ENCODE data around the gene CA12.
"Not testable (repeated sequence)": the region's sequence is repeated elsewhere in the genome, so short reads cannot be mapped to it uniquely, and the experiment has no call there.

The CA12 gene

GRCh38 chr15:63354821-63355650 is 26.6 kb downstream of the CA12 start:
- no peak for DNase-seq

GRCh38 chr15:63353887-63354286 is 27.8 kb downstream of the CA12 start:
- DNase-seq: no peak

DNA sequence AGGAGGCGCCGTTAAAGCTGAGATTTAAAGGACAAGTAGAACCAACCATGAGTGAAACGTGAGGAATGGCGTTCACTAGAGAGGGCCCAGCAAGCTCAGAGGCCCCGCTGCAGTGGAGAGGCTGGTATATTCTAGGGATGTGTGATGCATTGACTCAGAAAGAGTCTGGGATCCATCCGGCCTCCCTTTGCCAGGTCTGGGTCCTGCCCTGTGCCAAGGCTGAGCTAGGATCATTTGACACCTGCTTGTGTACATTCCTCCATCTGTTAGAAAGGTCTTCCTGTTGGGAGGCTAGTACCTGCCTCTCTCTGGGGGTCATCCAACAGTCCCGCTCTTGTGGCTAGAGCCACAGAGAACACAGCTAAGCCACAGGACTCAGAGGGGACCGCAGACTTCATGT is 28.4 kb downstream of the CA12 start:
- DNase-seq: no peak

- no peak for DNase-seq
Observed at GRCh38 chr15:63352808-63353207, 28.8 kb downstream of the CA12 start.

DNA sequence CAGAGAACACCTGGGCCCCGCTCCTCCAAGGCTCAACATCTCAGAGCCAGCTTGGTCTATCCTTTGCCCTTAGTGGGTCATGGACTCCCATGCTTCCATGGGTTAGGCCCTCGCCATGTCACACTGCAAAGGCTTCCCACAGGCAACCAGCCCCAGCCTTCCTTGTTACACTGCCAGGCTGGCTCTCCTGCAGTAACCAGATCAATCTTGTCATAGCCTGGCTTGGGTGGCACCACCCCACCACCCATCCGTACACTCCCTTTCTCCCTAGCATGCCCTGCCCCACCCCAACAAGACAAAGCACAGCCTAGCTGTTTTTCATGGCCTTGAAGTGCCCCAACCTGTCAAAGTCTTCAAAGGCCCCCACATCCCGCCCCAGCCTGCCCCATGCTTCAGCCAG is 30.5 kb downstream of the CA12 start:
- DNase-seq: no peak

DNA sequence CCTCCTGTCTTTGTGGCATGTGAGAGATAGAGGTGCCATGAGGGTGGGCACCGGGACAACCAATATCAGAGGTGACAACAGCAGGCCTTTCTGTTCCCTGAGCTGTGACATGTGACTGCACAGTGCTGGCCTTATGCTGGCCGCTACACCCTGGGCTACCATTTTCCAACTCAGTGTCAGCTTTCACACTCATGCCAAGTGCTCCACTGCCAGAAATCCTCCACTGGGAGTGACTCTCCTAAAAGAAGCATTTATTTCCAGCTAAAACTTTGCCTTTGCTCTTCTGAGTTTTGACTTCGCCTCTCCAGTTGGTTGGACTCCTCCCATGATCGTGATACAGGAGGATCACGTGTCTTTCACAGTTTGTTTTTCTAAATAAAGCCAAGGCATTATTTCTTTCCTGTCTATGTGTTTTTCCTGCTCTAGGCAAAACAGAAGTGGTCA is 31.4 kb downstream of the CA12 start:
- DNase-seq: no peak

- no peak for DNase-seq
Observed at GRCh38 chr15:63349621-63350020, 32.0 kb downstream of the CA12 start.

- DNase-seq: no peak
Observed at GRCh38 chr15:63349156-63349555, 32.5 kb downstream of the CA12 start.

DNA sequence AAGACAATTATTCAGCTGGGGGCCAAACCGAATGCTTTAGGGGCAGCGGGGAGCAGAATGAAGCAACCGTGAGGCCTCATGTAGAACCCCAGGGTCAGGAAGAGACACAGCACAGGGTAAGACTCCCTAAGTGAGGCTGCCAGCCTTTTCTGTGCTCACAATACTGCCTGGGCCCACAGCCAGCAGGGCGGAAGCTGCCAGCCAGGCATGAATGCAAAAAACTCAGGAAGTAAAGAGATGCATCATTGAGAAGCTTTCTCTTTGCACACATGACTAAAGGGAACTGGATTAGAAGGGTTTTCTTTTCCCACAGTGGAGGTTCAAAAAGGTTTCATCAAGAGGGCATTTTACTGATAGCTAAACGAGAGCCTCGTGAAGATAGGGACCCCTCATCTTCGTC is 33.3 kb downstream of the CA12 start:
- DNase-seq: no peak

DNA sequence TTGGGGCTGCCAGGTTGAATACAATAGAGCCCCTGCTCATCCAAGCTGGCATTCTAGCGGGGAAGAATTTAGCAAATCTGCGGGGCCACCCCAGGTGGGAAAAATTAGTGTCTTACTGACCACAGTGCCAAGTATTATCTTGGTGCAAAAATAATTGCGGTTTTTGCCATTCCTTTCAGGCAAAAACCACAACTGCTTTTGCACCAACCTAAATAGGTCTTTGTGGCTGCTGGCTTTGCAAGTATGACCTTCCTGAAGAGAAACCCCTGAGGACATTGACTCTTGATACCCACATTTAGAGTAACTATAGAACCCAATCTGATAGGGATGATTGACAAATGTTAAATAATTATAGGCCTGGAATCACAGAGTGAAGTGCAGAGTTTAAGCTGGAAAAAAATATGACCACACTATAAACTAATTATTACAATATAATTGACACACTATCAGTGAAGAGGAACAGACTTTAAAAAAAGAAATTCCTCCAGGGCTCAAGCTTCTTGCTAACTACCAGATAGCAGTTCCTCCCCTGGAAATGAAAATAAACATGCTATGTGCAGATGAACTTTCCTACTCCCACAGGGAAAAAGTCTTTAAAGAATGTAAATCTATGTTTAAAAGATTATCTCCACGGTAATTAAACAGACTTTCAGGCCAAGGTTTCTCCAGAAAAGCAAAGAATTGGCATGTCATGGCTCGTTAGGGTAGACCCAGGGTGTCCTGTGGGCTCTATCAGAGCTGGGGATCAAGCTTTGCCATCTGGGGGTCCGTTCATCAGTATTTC is 34.4 kb downstream of the CA12 start:
- DNase-seq: no peak

GRCh38 chr15:63345391-63345752 is 36.3 kb downstream of the CA12 start:
- no peak for DNase-seq

GRCh38 chr15:63344731-63345390 is 36.8 kb downstream of the CA12 start:
- DNase-seq: no peak

GRCh38 chr15:63342996-63343562 is 38.6 kb downstream of the CA12 start:
- not testable (repeated sequence) for DNase-seq

DNA sequence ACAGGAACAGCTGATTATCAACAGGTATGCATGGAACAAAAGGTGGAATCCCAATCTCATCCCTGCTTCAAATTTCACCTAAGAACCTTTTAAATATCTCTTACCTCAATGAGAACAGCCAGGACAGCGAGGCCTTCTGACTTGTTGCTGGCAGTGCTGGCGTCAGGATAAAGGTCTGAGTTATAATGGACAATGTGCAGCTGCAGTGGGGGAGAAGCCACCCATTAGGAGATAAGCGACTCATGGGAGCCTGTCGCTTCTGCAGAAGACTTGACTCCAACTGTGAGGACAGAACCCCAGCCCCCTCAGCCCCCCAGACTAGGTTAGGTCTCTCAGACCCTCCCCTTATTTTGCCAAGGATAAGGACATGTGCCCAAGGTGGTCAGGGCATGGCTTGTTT is 39.7 kb downstream of the CA12 start:
- no peak for DNase-seq

DNA sequence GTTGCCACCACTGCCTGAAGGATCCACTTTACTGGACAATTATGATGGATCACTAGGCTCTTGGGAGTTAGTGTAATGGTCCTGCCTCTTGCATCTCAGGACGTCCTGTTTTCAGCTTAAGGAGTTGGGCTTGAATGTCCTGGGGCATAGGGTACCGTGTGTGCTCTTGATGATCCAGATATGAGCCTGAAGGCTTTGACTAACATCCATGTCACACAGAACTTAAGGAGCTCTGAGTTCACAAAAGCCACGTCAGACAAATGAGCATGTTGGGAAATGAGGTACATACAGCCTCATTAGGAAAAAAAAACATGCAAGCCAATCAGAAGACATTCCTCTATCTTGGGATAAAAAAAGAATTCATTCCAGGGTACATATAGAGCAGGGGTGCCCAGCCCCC is 40.8 kb downstream of the CA12 start:
- DNase-seq: no peak

GRCh38 chr15:63340353-63340752 is 41.3 kb downstream of the CA12 start:
- DNase-seq: no peak

DNA sequence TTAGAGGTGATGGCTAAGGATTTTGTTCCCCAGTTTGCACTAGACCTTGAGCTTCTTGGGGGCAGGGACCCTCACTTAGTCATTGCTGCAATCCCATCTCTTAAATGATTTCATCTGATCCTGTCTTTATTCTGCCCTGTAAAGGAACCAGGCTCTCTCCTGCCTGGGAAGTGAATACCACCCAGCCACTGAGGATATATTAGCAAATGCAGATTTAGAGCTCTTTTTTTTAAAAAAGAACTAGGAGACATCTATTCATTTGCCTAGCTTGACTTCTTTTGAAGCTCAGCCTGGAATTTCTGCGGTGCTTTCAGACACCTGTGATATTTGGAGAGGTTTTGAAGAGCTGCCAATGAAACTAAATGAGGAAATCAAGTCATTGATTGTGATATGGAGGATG is 41.8 kb downstream of the CA12 start:
- no peak for DNase-seq

DNA sequence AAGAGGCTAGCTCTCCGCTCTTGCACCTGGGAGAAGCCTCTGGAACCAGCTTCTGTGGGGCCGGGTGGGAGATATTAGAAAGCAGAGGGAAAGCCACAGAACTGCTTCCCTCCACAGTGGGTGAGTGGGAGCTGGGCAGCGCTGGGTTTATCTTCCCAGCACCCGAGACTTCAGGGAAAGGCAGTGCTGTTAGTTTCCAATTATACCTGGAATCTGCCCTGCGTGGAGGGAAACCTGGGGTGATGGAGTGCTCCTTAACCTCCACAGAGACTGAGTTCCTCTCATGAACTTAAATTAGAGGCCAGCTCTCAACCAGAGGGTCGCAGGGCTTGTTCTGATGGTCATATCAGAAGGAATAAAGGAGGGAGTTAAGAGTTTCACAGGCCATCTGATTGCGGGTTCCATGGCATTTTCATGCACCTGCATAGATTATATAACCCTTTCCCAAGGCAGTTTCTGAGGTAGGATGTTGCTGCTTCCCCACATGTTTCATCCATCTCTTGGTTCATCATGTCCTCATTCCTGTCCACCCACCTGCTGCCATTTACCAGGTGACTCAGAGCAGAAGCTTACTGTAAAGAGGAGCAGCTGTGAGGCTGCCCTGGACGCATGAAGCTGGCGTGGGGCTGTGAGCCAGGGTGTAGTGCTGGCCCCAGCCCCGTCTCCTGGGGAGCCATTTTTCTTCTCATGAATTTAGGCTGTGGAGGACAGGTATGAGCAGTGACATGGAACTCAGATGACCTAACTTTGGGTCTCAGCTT is 42.5 kb downstream of the CA12 start:
- DNase-seq: no peak

- DNase-seq: no peak
Observed at GRCh38 chr15:63338170-63338569, 43.5 kb downstream of the CA12 start.

- no peak for DNase-seq
Observed at GRCh38 chr15:63337046-63337445, 44.6 kb downstream of the CA12 start.

DNA sequence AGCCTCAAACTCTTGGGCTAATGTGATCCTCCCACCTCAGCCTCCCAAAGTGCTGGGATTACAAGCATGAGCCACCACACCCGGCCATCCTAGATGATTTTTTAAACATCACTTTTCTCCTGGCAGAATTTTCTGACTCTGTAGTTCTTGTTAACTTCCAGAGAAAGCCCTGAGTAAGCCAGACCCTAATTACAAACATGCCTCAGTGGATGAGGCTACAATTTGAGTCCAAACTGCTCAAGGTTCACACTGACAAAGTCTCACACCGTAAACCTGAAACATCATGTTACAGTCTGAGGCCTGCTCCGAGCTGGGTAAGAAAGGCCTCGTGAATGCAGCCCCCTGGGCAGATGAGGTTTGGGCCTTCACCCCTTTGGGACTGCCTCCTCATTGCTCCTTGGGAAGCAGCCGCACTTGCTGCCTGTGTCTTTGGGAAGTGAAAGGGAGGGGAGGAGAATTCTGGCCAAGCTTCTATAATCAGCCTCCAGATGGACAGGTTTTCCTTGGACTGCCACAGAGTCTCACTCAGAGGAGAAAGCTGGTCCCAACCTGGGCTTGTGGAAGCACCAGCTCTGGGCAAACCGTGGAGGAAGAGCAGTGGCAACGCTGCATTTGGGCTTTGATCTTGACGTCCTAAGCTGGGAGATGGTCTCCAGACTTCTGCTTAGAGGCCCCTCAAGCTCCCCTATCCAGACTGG is 46.0 kb downstream of the CA12 start:
- DNase-seq: no peak

DNA sequence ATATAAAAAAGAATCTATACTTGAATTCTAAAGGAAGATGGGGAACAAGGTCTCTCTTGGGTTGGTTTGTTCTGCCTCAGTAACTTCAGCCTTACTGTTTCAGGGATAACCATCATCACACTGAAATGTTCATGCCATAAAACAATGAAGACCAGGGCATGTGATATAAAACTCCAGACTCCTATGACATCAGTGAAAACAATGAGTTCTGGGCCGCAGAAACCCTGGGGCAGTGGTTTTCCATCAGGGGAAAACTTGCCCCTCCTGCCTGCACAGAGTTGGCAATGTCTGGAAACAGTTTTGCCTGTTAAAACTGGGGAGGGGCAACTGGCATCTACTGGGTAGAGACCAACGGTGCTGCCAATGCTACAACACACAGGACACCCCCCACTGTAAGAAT is 46.8 kb downstream of the CA12 start:
- DNase-seq: no peak
